CD4-positive, alpha-beta T cell treated with Interleukin-15 for 1 hour (primary cell): ENCODE measurements around the gene TJP1.
"Not testable (repeated sequence)": the region's sequence is repeated elsewhere in the genome, so short reads cannot be mapped to it uniquely, and the experiment has no call there.

Experiments used
- DNase-seq: peaks from one replicate; pipeline ENCODE4 v3.0.0-alpha.2; 2020

The TJP1 gene

GRCh38 chr15:29696950-29697738 lies 125.1 kb downstream of the TJP1 start:
- no peak for DNase-seq

- DNase-seq: not testable (repeated sequence)
Observed at GRCh38 chr15:29696506-29696905, 125.8 kb downstream of the TJP1 start.

DNA sequence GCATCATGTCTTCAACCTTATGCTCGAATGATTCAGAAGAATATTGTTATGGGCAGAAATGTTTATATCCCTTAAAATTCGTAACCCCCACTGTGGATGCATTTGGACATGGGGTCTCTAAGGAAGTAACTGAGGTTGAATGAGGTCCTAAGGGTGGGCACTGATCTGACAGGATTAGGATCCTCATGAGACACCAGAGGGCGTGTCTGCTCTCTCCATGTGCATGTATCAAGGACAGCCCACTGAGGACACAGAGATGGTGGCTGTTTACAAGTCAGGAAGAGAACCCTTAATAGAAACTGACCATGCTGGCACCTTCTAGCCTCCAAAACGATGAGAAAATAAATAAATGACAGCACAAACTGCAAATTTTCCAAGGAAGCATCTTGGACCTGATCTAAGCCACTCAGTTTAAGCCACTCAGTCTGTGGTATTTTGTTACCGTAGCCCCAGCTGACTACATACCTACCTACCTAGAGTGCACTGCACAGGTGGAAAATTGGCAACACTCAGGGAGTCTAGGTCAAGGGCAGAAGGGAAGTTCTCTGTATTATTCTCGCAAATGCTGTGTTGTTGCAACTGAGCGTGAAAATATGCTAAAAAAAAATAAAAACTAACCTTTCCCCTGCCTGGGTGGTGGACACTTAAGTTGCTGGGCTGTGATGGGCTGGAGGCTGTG lies 126.6 kb downstream of the TJP1 start:
- no peak for DNase-seq

GRCh38 chr15:29693225-29693624 lies 129.0 kb downstream of the TJP1 start:
- DNase-seq: no peak

- no peak for DNase-seq
Observed at GRCh38 chr15:29692527-29692926, 129.7 kb downstream of the TJP1 start.

GRCh38 chr15:29690765-29691475 lies 131.3 kb downstream of the TJP1 start:
- no peak for DNase-seq

GRCh38 chr15:29689287-29689986 lies 132.8 kb downstream of the TJP1 start:
- no peak for DNase-seq

GRCh38 chr15:29688506-29689286 lies 133.6 kb downstream of the TJP1 start:
- DNase-seq: no peak

- DNase-seq: no peak
Observed at GRCh38 chr15:29687939-29688505, 134.2 kb downstream of the TJP1 start.

GRCh38 chr15:29687204-29687815 lies 135.0 kb downstream of the TJP1 start:
- DNase-seq: no peak

DNA sequence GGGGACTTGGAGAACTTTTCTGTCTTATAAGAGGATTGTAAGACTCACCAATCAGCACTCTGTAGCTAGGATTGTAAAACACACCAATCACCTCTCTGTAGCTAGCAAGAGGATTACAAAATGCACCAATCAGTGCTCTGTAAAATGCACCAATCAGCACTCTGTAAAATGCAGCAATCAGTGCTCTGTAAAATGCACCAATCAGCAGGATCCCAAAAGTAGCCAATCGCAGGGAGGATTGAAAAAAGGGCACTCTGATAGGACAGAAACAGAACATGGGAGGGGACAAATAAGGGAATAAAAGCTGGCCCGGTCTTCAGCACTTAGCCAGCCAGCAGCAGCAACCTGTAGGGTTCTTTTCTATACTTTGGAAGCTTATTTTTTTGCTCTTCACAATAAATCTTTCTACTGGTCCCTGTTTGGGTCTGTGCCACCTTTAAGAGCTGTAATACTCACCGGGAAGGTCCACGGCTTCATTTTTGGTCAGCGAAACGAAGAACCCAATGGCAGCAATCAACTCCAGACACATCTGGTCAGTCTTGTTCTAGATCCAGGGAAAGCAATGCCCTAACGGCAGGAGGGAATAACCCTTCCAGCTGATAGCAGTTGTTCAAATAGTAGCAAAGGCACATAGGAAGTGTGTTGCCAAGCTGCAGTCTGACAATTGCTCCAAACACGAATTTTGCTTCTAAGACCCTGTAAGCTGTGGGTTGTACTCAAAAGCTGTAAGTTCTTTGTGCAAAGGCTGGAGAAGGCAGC lies 135.6 kb downstream of the TJP1 start:
- DNase-seq: no peak

DNA sequence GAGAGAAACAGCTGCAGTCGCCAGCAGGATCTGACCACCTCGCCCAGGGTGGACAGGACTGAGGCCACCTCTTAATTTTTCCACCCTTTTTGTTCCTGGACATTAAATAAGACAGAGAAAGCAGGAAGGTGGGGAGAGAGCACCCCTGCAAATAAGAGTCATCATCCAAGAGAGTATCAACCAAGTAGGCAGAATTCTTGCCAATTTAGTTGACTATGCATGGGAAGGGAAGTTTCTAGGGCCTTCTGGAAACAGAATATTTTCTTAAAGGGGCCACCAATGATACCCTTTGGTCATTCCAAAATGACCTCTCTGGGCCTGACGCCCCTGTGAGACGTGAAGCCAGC lies 136.2 kb downstream of the TJP1 start:
- DNase-seq: no peak

DNA sequence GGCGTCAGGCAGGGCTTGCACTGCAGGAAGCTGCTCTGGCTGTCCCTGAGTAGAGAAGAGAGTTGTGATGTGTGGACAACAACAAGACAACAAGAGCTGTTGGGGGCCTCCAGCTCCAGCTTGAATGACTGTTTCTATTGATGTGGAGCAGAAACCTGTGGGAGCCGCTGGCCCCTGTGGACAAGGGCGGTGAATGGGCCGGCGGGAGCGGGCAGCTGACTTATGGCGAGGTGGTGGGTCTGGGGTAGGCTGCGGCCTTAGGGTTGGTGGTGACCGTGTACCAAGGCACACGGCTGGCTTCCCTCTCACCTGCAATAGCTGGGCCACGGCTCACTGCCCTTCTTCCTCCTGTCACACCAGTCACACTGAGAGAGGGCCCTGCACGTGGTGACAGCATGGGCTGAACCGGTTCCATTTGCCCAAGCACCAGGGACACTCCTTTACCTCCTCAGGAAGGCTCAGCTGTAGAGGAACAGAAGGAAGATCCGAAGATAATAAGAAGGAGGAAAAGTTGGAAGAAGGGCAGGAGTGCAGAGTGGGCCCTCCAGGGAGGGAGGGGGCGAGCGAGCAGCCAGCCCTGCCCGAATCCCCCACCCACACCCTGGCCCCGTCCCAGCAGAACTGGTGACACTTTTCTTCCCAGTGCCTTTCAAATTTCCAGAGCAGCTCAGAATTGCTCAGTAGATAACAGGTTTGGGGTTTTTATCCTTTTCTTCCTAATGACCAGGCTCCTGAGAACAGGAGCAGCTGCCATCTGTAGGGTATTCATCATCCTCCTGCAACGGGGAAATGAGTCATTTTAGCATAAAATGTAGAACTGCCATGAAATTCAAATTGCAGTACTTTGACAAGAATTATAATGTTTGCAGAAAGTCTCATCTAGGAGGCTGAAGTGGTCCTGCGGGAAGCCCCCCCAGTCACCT lies 136.9 kb downstream of the TJP1 start:
- DNase-seq: no peak

DNA sequence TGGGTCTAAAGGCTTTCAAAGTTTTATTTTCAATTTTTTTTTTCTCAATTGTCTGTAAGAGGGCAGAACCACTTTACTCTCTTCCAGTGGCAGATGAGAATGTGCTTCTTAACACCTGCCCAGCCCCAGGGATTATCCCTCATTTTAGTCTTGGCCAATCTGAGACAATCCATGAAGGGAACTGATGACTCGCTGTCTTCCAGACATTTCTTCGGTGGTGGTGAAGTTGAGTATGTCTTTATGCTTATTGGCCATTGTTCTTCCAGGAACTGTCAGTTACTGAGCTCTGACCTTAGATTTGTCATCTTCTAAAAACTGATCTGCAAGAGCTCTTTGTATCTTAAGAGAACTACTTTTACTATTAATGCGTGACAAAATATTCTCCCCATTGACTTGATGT lies 139.5 kb downstream of the TJP1 start:
- DNase-seq: no peak

DNA sequence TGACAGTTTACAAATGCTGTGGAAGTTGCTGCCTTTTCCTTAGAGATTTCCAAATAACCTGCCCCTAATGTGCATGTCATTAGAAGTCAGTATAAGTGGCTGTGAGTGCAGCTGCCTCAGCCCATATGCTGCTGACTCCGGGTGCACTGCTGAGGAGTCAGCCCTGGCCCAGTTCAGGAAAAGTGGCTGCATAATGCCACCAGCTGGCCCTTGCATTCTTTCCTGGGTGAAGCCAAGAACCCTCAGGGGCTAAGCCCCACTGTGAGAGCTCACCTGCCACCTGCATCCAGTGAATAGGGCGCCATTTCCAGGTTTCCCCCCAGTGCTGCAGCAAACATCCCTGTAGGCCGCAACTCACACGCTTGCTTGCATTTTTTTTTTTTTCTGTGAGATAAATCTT lies 139.9 kb downstream of the TJP1 start:
- no peak for DNase-seq

GRCh38 chr15:29681946-29682345 lies 140.3 kb downstream of the TJP1 start:
- DNase-seq: no peak

- DNase-seq: no peak
Observed at GRCh38 chr15:29681166-29681845, 141.0 kb downstream of the TJP1 start.

DNA sequence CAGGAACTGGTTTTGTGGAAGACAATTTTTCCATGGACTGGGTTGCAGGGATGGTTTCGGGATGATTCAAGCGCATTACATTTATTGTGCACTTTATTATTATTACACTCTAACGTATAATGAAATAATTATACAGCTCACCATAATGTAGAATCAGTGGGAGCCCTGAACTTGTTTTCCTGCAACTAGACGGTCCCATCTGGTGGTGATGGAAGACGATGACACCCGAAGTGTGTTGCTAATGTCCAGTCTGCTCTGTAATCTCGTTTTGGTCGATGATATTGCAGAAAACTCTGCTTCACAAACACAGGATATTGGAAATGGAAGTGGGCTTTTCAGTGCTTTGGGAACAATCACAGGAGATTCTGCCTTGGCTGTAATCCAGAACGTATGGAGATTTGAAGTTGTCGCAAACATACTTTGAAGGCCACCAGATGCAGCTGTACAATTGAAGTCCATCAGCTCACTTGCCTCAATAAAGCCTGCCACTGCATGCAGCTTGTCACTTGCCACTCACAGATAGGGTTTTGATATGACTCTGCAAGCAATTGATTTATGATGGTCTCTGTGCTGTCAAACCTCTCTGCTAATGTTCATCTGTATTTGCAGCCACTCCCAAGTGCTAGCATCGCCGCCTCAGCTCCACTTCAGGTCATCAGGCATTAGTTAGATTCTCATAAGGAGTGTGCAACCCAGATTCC lies 141.7 kb downstream of the TJP1 start:
- DNase-seq: no peak
